ENCODE results near the gene GAPVD1.
"Not testable (repeated sequence)": the region's sequence is repeated elsewhere in the genome, so short reads cannot be mapped to it uniquely, and the experiment has no call there.

Gene GAPVD1

GRCh38 chr9:125260561-125260960, 1.1 kb upstream of the GAPVD1 start:
- peaks cover 6 to 34% (median 26%) of the 10 kb centered on the region in 11 experiments; a peak in 13 of 22 replicates for H4K20me1 ChIP-seq
- peak overlapping the region; percentile 57 to 95 (median 84); a peak in 14 of 22 replicates for H3K4me2 ChIP-seq
- TF ChIP-seq Cebpa-rat (IDR thresholded peaks at IDR 0.05), result no peak
- H3K4me1 ChIP-seq, result peaks cover 39 to 69% (median 54%) of the 10 kb centered on the region in 10 experiments
- peak overlapping the region in 10 of 11 experiments; percentile 82 to 94 (median 90); a peak in 18 of 22 replicates for H3K27ac ChIP-seq
- H3K4me3 ChIP-seq, result no peak overlapping the region; a peak in 2 of 20 replicates
- H3K27me3 ChIP-seq, result no peaks in the 10 kb centered on the region
- H3K36me3 ChIP-seq, result peaks cover 5 to 20% (median 9%) of the 10 kb centered on the region in 11 experiments; a peak in 17 of 22 replicates
- 0 out of 22 replicates have a peak, but pooled peaks cover 0 to 6% (median 0%) of the 10 kb centered on the region in 11 experiments for H3K9me3 ChIP-seq (replicated peaks in 1 of 11)
- H3K9ac ChIP-seq, result peak overlapping the region in 3 of 11 experiments; percentile 21 to 94 (median 88); a peak in 2 of 22 replicates

- H3K27me3 ChIP-seq, result no peaks in the 10 kb centered on the region
- peak overlapping the region; percentile 82 to 94 (median 91) for H3K27ac ChIP-seq
- TF ChIP-seq Cebpa-rat (IDR thresholded peaks at IDR 0.05), result no peak
- 0 out of 22 replicates have a peak, but pooled peaks cover 0 to 6% (median 0%) of the 10 kb centered on the region in 11 experiments for H3K9me3 ChIP-seq (replicated peaks in 1 of 11)
- H3K36me3 ChIP-seq, result peaks cover 17 to 37% (median 27%) of the 10 kb centered on the region in 11 experiments; a peak in 21 of 22 replicates
- H3K9ac ChIP-seq, result peak overlapping the region; percentile 88 to 98 (median 94)
- H3K4me2 ChIP-seq, result peak overlapping the region; percentile 78 to 96 (median 88)
- H4K20me1 ChIP-seq, result peaks cover 6 to 51% (median 37%) of the 10 kb centered on the region in 11 experiments; a peak in 17 of 22 replicates
- H3K4me3 ChIP-seq, result peak overlapping the region; percentile 85 to 100 (median 96)
- peaks cover 41 to 68% (median 54%) of the 10 kb centered on the region in 10 experiments for H3K4me1 ChIP-seq
Observed at GRCh38 chr9:125262294-125262991, 817 bp downstream of the GAPVD1 start.

- peaks cover 21 to 67% (median 52%) of the 10 kb centered on the region in 11 experiments; a peak in 19 of 22 replicates for H4K20me1 ChIP-seq
- peak overlapping the region; percentile 78 to 96 (median 88) for H3K4me2 ChIP-seq
- H3K27me3 ChIP-seq; H3K9me3 ChIP-seq (replicated peaks in 1 of 11): not testable (repeated sequence)
- H3K27ac ChIP-seq, result peak overlapping the region in 10 of 11 experiments; percentile 43 to 94 (median 66); a peak in 20 of 22 replicates
- peak overlapping the region; percentile 6 to 98 (median 92); a peak in 21 of 22 replicates for H3K9ac ChIP-seq
- peaks cover 19 to 48% (median 34%) of the 10 kb centered on the region in 11 experiments for H3K36me3 ChIP-seq
- peaks cover 50 to 65% (median 61%) of the 10 kb centered on the region in 10 experiments for H3K4me1 ChIP-seq
- H3K4me3 ChIP-seq, result peak overlapping the region; percentile 39 to 100 (median 92); a peak in 18 of 20 replicates
Observed at GRCh38 chr9:125264068-125264467, 2.4 kb downstream of the GAPVD1 start.

DNA sequence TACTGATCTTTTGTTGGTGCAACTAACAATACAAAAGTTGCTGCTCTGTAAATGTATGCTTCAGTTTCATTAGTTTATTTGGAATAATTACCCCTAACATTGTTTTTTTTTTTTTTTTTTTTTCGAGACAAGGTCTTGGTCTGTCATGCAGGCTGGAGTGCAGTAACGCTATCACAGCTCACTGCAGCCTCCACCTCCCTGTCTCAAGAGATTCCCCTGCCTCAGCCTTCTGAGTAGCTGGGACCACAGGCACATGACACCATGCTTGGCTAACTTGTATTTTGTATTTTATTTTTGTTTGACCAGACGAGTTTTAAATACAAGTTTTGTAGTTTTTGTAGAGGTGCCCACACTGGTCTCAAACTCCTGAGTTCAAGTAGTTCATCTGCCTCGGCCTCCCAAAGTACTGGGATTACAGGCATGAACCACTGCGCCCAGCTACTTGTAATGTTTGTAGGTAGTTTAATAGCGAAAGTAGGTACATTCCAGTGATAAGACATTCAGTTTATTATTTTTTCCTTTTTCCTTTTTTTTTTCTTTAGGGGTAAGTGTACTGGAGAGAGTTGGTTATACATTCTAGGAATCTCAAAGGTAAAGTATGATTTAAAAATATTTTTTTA, 6.9 kb downstream of the GAPVD1 start:
- H3K36me3 ChIP-seq, result peaks cover 36 to 88% (median 61%) of the 10 kb centered on the region in 11 experiments
- peak overlapping the region in 6 of 11 experiments; percentile 39 to 61 (median 54); a peak in 10 of 22 replicates for H3K9ac ChIP-seq
- no peaks in the 10 kb centered on the region for H3K27me3 ChIP-seq
- H3K9me3 ChIP-seq (replicated peaks in 1 of 11), result no peaks in the 10 kb centered on the region
- TF ChIP-seq Cebpa-rat (IDR thresholded peaks at IDR 0.05), result no peak
- peaks cover 34 to 59% (median 40%) of the 10 kb centered on the region in 10 experiments for H3K4me1 ChIP-seq
- H3K4me3 ChIP-seq, result no peak overlapping the region; a peak in 1 of 20 replicates
- peak overlapping the region in 3 of 11 experiments; percentile 13 to 46 (median 15); a peak in 3 of 22 replicates for H3K27ac ChIP-seq
- H4K20me1 ChIP-seq, result peaks cover 44 to 98% (median 82%) of the 10 kb centered on the region in 11 experiments; a peak in 19 of 22 replicates
- H3K4me2 ChIP-seq, result peak overlapping the region; percentile 2 to 75 (median 58); a peak in 20 of 22 replicates

DNA sequence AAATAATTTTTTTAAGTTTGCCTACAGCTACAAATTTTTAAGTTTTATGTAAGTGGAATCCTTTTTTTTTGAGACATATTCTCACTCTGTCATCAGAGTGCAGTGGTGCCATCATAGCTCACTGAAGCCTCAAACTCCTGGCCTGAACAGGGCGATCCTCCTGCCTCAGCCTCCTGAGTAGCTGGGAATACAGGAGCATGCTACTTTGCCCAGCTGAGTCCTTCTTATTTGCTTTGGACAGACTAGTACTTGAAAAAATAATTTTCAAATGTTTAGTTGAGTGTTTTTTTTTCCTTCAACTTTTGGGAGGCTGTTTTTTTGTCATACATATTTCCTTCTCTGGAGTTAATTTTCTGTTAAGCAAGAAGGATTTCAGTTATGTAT, 7.4 kb downstream of the GAPVD1 start:
- no peaks in the 10 kb centered on the region for H3K9me3 ChIP-seq (replicated peaks in 1 of 11)
- H3K27me3 ChIP-seq, result no peaks in the 10 kb centered on the region
- peak overlapping the region in 2 of 11 experiments; percentile 39 to 43; a peak in 3 of 22 replicates for H3K9ac ChIP-seq
- H3K27ac ChIP-seq, result no peak overlapping the region
- no peak overlapping the region for H3K4me3 ChIP-seq
- H3K4me1 ChIP-seq, result peaks cover 29 to 59% (median 35%) of the 10 kb centered on the region in 10 experiments
- H3K4me2 ChIP-seq, result peak overlapping the region in 5 of 11 experiments; percentile 58 to 75 (median 60); a peak in 6 of 22 replicates
- peaks cover 36 to 89% (median 63%) of the 10 kb centered on the region in 11 experiments for H3K36me3 ChIP-seq
- H4K20me1 ChIP-seq, result peaks cover 43 to 98% (median 82%) of the 10 kb centered on the region in 11 experiments; a peak in 20 of 22 replicates
- TF ChIP-seq Cebpa-rat (IDR thresholded peaks at IDR 0.05), result no peak

GRCh38 chr9:125271081-125271480, 9.5 kb downstream of the GAPVD1 start:
- peaks cover 60 to 100% (median 91%) of the 10 kb centered on the region in 11 experiments; a peak in 21 of 22 replicates for H4K20me1 ChIP-seq
- no peaks in the 10 kb centered on the region for H3K27me3 ChIP-seq
- no peak for TF ChIP-seq Cebpa-rat (IDR thresholded peaks at IDR 0.05)
- H3K4me1 ChIP-seq, result peaks cover 14 to 47% (median 21%) of the 10 kb centered on the region in 10 experiments
- H3K36me3 ChIP-seq, result peaks cover 41 to 90% (median 63%) of the 10 kb centered on the region in 11 experiments
- H3K27ac ChIP-seq, result no peak overlapping the region
- H3K4me2 ChIP-seq, result peak overlapping the region in 1 of 11 experiments; percentile 82; a peak in 1 of 22 replicates
- no peak overlapping the region for H3K4me3 ChIP-seq
- peak overlapping the region in 1 of 11 experiments; percentile 5; a peak in 1 of 22 replicates for H3K9ac ChIP-seq
- no peaks in the 10 kb centered on the region for H3K9me3 ChIP-seq (replicated peaks in 1 of 11)

- Histone ChIP-seq H3K27ac (peak overlapping the region in 3 of 11 experiments; percentile 1 to 50 (median 33); a peak in 3 of 22 replicates), H4K20me1 (peaks cover 68 to 100% (median 95%) of the 10 kb centered on the region in 11 experiments), H3K27me3 (no peaks in the 10 kb centered on the region), H3K9me3 (replicated peaks in 1 of 11) (no peaks in the 10 kb centered on the region), H3K9ac (peak overlapping the region in 2 of 11 experiments; percentile 12 to 20; a peak in 1 of 22 replicates), H3K36me3 (peaks cover 42 to 88% (median 61%) of the 10 kb centered on the region in 11 experiments), H3K4me2 (peak overlapping the region in 6 of 11 experiments; percentile 6 to 87 (median 44); a peak in 10 of 22 replicates), H3K4me3 (peak overlapping the region in 1 of 10 experiments; percentile 3; a peak in 1 of 20 replicates), H3K4me1 (peaks cover 10 to 56% (median 19%) of the 10 kb centered on the region in 10 experiments)
- TF ChIP-seq Cebpa-rat (IDR thresholded peaks at IDR 0.05), result no peak
Observed at GRCh38 chr9:125272697-125273096, 11.1 kb downstream of the GAPVD1 start.

- Histone ChIP-seq H3K9ac (no peak overlapping the region), H4K20me1 (peaks cover 64 to 100% (median 94%) of the 10 kb centered on the region in 11 experiments), H3K4me1 (peaks cover 0 to 35% (median 9%) of the 10 kb centered on the region in 10 experiments; a peak in 10 of 20 replicates), H3K4me3 (no peak overlapping the region), H3K4me2 (no peak overlapping the region), H3K27ac (no peak overlapping the region), H3K9me3 (replicated peaks in 1 of 11) (no peaks in the 10 kb centered on the region), H3K27me3 (no peaks in the 10 kb centered on the region), H3K36me3 (peaks cover 54 to 84% (median 64%) of the 10 kb centered on the region in 11 experiments)
- no peak for TF ChIP-seq Cebpa-rat (IDR thresholded peaks at IDR 0.05)
Observed at GRCh38 chr9:125276771-125277170, 15.1 kb downstream of the GAPVD1 start.
